Body of pancreas (tissue), 4 donors: Measurements from ENCODE around the gene TMEM52. TPM values are rescaled to one million over a fixed set of nuclear protein-coding genes. Genes with fewer than 3 reads are reported as not detected.

Experiments used
- ATAC-seq: fragments of 150-250 bp; one replicate; pipeline ENCODE4 v1.9.1; 2016
- DNase-seq, 4 donors: peaks; one replicate each; pipeline ENCODE4 v3.0.0-alpha.2; 2019
- H3K27ac ChIP-seq, 4 donors: fragments of 200-600 bp; sonication (generic); 1 replicate in 3 of 4; 2 replicates in 1 of 4; pipeline versions ENCODE4 v1.5.1 to v1.6.1; 2016 to 2019; ENCODE audit warnings: mild to moderate bottlenecking in 1 of 4, mixed read lengths in 1 of 4, moderate library complexity in 1 of 4
- H3K27me3 ChIP-seq, 2 donors: fragments of 200-600 bp; sonication (generic); one replicate each; pipeline ENCODE4 v1.6.0; 2016; ENCODE audit warnings: mild to moderate bottlenecking in 1 of 2
- H3K36me3 ChIP-seq, 2 donors: fragments of 200-600 bp; sonication (generic); replicated peaks in 1 of 2; 2 replicates each; pipeline ENCODE4 v1.5.1; 2016; ENCODE audit warnings: low read depth in 2 of 2; ENCODE audit not compliant: insufficient read depth in 1 of 2
- H3K4me1 ChIP-seq: fragments of 200-600 bp; sonication (generic); one replicate; pipeline ENCODE4 v1.6.0; 2016
- H3K4me3 ChIP-seq, 2 donors: fragments of 200-600 bp; sonication (generic); 1 replicate in 1 of 2; 2 replicates in 1 of 2; pipeline ENCODE4 v1.5.1; 2016 to 2019
- H3K9me3 ChIP-seq, 3 donors: fragments of 200-600 bp; sonication (generic); 1 replicate in 2 of 3; 2 replicates in 1 of 3; pipeline ENCODE4 v1.5.1; 2016
- CTCF ChIP-seq, 7 experiments: fragments of 450-650 bp in 4 of 7; fragments of 200-600 bp in 3 of 7; sonication (generic) in 3 of 7; IDR thresholded peaks; one replicate each; pipeline ENCODE4 v1.5.1; 2016 to 2019; ENCODE audit warnings: antibody characterized with exemption in 7 of 7
- POLR2A ChIP-seq, 3 donors: fragments of 450-650 bp; IDR thresholded peaks; one replicate each; pipeline ENCODE4 v1.6.1; 2016; ENCODE audit warnings: antibody characterized with exemption in 3 of 3, mild to moderate bottlenecking in 2 of 3
- WGBS, 2 donors: methylation state at CpG; one replicate each; pipeline ENCODE4 v1.1.5; 2017; 5-methylcytosine and 5-hydroxymethylcytosine counted together
- intact Hi-C: fragments of 100-400 bp; cut with DNase I; formaldehyde crosslinking; loops from one replicate; pipeline ENCODE4 v1.15.1; 2023
- total RNA-seq, 2 donors: library from RNA; depleted of rRNA; stranded (reverse); fragments of >200 nt; gene quantifications; one replicate each; pipeline ENCODE4 v1.1.0, GENCODE V29; 2016

The TMEM52 gene
- total RNA-seq, 2 donors from 2014 or later, result 65.6 to 107 TPM

GRCh38 chr1:1945782-1946393, 26.8 kb upstream of the TMEM52 start:
- no peaks in the 10 kb centered on the region for H3K9me3 ChIP-seq
- TF ChIP-seq POLR2A (IDR thresholded peaks at IDR 0.05) (no peak), CTCF (IDR thresholded peaks at IDR 0.05) (no peak)
- no peak overlapping the region for H3K27ac ChIP-seq
- H3K27me3 ChIP-seq, result no peaks in the 10 kb centered on the region
- H3K4me3 ChIP-seq, result no peak overlapping the region
- WGBS, 2 donors, result 70 to 79% methylated on average over 29 of the region's 29 CpGs
- no peaks in the 10 kb centered on the region for H3K36me3 ChIP-seq
- intact Hi-C loops, result loop anchor here (5.0 kb wide), 1 partner anchor 96 kb away; no protein-coding TSS in a partner anchor
- ATAC-seq (no peak), DNase-seq (no peak)
- H3K4me1 ChIP-seq, result peaks cover 7% of the 10 kb centered on the region

GRCh38 chr1:1943834-1944570, 24.9 kb upstream of the TMEM52 start:
- Histone ChIP-seq H3K4me1 (peaks cover 7% of the 10 kb centered on the region), H3K27ac (no peak overlapping the region), H3K9me3 (no peaks in the 10 kb centered on the region), H3K27me3 (no peaks in the 10 kb centered on the region), H3K4me3 (no peak overlapping the region), H3K36me3 (no peaks in the 10 kb centered on the region)
- DNase-seq (peak; percentile 45 to 88 (median 74)), ATAC-seq (peak; percentile 84)
- 6 to 15% methylated on average over 11 to 36 of the region's 37 CpGs for WGBS, 2 donors
- intact Hi-C loops, result no loop called here
- TF ChIP-seq POLR2A (IDR thresholded peaks at IDR 0.05) (no peak), CTCF (IDR thresholded peaks at IDR 0.05) (peak; percentile 68 to 93 (median 84))

- no peaks in the 10 kb centered on the region for H3K27me3 ChIP-seq
- no peak for ATAC-seq
Observed at GRCh38 chr1:1942753-1943656, 23.9 kb upstream of the TMEM52 start.

More at GRCh38 chr1:1942753-1943656, 23.9 kb upstream of the TMEM52 start:
- intact Hi-C loops, result no loop called here
- Histone ChIP-seq H3K27ac (no peak overlapping the region), H3K4me1 (peaks cover 7% of the 10 kb centered on the region), H3K9me3 (no peaks in the 10 kb centered on the region), H3K36me3 (no peaks in the 10 kb centered on the region), H3K4me3 (no peak overlapping the region)
- DNase-seq, result no peak
- 83% methylated on average over 11 to 40 of the region's 45 CpGs for WGBS, 2 donors
- TF ChIP-seq POLR2A (IDR thresholded peaks at IDR 0.05) (no peak), CTCF (IDR thresholded peaks at IDR 0.05) (no peak)
